HG03354 (cell line): ENCODE data around the gene NUDT11.
A peak's percentile ranks its signal among the peaks of the same experiment; 100 is the strongest.
"Not testable (repeated sequence)": the region's sequence is repeated elsewhere in the genome, so short reads cannot be mapped to it uniquely, and the experiment has no call there.

Source experiments
- ATAC-seq: cut with Tn5 transposase; IDR thresholded peaks from one replicate; pipeline ENCODE4 v1.9.1; 2021; ENCODE audit warnings: mild to moderate bottlenecking; ENCODE audit not compliant: unreplicated experiment, poor library complexity, severe bottlenecking

Gene NUDT11

GRCh38 chrX:51496501-51497291, at the start of gene NUDT11:
NUDT11 (minus strand) TSS chrX:51496592; CDS start chrX:51496444, 148 bp downstream.
- ATAC-seq, result no peak

- ATAC-seq, result no peak
These were observed 24.0 kb upstream of the NUDT11 start for GRCh38 chrX:51520393-51520792.

- not testable (repeated sequence) for ATAC-seq
These were observed 22.7 kb upstream of the NUDT11 start for GRCh38 chrX:51519131-51519530.

DNA sequence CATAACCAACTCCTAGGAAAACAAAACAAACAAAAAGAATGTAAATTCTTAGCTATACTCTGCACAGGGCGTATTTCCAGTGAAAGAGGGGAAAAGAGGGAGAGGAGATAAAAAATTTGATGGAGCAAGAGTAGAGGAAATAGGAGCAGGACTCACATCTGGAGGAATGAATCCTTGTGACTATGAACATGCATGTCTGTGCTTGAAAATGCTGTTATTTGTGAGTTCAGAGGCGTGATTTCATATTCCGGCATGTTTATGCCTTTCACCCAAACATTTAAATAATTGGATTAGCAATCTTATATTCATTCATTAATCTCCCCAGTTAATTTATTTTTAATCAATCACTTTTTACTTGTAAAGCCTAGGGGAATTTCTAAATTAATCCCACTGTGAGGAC, 11.2 kb upstream of the NUDT11 start:
- ATAC-seq, result no peak

DNA sequence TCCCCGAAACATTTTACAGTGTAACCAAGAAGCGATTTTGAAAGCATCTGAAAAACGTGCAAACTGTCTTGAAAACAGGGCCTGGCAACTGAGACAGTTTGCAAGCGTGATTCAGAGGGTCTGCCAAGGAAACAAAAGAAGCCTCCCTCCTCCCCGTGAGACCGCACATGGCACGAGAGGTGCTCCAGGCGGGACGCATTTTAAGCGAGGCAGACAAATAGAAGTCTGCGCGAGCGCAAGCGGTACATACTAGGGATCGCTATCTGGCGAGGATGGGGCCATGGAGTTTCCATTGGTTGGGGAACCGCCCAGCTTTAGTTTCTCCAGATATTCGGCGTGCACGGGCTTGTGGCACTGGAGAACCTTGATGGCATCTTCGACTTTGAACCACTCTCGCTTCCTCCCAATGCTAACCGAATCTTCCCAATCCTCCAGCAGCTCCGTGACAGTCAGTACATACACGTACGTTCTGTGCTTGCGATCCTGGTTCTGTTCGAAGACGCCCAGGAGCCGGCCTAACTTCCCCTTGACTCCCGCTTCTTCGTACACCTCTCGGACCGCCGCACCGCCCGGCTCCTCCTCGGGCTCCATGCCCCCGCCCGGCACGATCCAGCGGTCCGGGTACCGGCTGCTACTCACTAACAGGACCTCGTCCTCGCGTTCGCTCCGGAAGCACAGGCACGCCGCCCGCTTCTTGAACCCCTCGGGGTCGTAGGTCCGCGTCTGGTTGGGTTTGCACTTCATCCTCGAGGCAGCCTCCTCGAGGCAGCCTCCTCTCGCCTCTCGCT, 497 bp downstream of the NUDT11 start:
- not testable (repeated sequence) for ATAC-seq

- ATAC-seq, result no peak
These were observed 2.0 kb downstream of the NUDT11 start for GRCh38 chrX:51494409-51494808.

GRCh38 chrX:51487960-51488267, 8.5 kb downstream of the NUDT11 start:
- no peak for ATAC-seq

GRCh38 chrX:51484616-51485015, 11.8 kb downstream of the NUDT11 start:
- no peak for ATAC-seq

GRCh38 chrX:51482411-51482810, 14.0 kb downstream of the NUDT11 start:
- ATAC-seq, result not testable (repeated sequence)

GRCh38 chrX:51476930-51477329, 19.5 kb downstream of the NUDT11 start:
- ATAC-seq, result no peak

GRCh38 chrX:51463322-51463721, 33.1 kb downstream of the NUDT11 start:
- no peak for ATAC-seq

GRCh38 chrX:51461053-51462044, 35.0 kb downstream of the NUDT11 start:
- ATAC-seq, result peak; percentile 48

- no peak for ATAC-seq
These were observed 37.3 kb downstream of the NUDT11 start for GRCh38 chrX:51459125-51459524.

DNA sequence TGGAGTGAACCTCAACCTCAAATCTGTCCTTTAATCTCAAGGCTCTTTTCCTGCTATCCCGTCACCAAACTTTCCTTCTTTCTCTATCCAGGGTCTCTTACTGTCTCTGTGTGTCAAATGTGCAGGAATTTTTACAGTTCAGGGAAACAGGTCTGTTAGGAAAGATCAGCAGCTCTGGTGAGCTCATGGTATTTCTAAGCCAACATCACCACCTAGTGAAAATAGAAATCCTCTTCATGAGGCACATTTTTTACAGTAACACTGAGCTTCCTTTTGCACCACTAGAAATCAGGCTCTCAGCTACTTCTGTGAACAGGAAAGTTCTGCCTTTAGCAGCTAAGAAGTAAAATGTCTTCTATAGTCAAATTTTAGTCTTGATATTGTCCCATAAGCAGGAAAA, 39.6 kb downstream of the NUDT11 start:
- ATAC-seq, result no peak

DNA sequence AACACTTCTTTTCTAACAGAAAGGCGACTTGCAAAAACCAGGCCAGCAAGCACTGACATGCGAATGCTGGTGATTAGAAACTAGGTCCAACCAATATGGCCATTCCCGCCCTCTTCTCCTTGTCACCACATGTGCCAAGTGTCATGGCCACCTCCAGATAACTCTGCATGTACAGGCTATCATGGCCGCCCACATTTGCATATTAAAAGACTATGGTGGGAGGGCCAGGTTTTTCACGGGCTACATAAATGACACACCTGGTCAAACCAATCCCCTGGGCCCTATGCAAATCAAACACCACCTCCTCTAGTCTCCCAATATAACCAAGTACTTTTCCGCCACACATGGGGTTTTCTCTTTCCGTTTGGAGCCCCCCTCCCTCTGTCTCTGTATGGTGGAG, 40.1 kb downstream of the NUDT11 start:
- no peak for ATAC-seq

DNA sequence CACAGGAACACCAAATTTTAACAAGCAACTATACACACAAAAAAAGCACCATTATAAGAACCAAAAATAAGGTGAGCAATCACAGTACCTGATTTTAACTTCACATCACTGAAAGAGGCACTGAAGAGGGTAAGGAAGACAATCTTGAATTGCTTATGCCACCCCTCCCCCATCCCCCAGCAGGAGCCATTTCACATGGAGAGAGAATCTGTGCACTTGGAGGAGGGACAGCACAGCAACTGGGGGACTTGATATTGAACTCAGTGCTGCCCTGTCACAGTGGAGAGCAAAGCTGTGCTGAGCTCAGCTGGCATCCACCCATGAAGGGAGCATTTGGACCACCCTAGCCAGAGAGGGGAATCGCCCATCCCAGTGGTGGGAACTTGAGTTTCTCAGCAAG, 56.0 kb downstream of the NUDT11 start:
- no peak for ATAC-seq
